Muscle layer of duodenum (tissue), 2 donors: ENCODE results near the gene PPP1R7.

Source experiments
- H3K27ac ChIP-seq: one replicate; pipeline ENCODE4 v1.7.0; 2013; ENCODE audit warnings: mild to moderate bottlenecking, low read length
- H3K27me3 ChIP-seq: one replicate; pipeline ENCODE4 v1.7.0; 2013; ENCODE audit warnings: low read depth, mild to moderate bottlenecking, control low read depth, low read length
- H3K36me3 ChIP-seq, 2 donors: one replicate each; pipeline ENCODE4 v1.7.0; 2013; ENCODE audit warnings: low read length in 2 of 2, control low read depth in 1 of 2, mild to moderate bottlenecking in 1 of 2; ENCODE audit not compliant: insufficient read depth in 2 of 2, control insufficient read depth in 1 of 2
- H3K4me1 ChIP-seq, 2 donors: one replicate each; pipeline ENCODE4 v1.7.0; 2013; ENCODE audit warnings: low read length in 2 of 2, mild to moderate bottlenecking in 2 of 2, control low read depth in 1 of 2, moderate library complexity in 1 of 2; ENCODE audit not compliant: insufficient read depth in 2 of 2, control insufficient read depth in 1 of 2
- H3K4me3 ChIP-seq, 2 donors: one replicate each; pipeline ENCODE4 v1.7.0; 2013; ENCODE audit warnings: low read length in 2 of 2, low read depth in 1 of 2, mild to moderate bottlenecking in 1 of 2
- H3K9me3 ChIP-seq, 2 donors: one replicate each; pipeline ENCODE4 v1.7.0; 2013; ENCODE audit warnings: low read length in 2 of 2, control low read depth in 1 of 2, mild to moderate bottlenecking in 1 of 2; ENCODE audit not compliant: control insufficient read depth in 1 of 2
- donor health status: healthy.

Gene PPP1R7

DNA sequence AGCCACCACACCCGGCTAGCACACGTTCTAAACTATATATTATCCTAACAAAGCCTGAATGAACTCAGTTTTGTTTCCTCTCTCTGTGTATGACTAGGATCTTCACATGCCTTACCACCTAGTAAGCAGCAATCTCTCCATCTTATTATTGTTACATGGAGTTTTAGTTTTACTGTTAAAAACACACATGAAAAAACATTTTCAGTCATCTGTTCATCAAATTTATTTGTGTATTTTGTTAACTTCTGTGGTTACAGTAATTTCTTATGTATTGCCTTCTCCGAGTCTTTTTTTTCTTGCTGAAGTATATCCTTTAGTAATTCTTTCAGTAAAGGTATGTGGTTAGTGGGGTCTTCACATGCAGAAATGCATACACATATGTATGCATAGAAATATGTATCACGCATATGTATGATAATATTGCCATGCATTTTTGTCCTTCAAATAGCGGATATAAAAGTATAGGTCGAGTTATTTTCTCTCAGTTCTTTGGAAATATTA is 69.6 kb downstream of the PPP1R7 start:
- Histone ChIP-seq H3K9me3 (no peaks in the 10 kb centered on the region), H3K4me3 (no peak overlapping the region), H3K27me3 (no peaks in the 10 kb centered on the region), H3K27ac (no peak overlapping the region), H3K4me1 (peaks cover 0 to 21% of the 10 kb centered on the region in 2 donors), H3K36me3 (no peaks in the 10 kb centered on the region)

DNA sequence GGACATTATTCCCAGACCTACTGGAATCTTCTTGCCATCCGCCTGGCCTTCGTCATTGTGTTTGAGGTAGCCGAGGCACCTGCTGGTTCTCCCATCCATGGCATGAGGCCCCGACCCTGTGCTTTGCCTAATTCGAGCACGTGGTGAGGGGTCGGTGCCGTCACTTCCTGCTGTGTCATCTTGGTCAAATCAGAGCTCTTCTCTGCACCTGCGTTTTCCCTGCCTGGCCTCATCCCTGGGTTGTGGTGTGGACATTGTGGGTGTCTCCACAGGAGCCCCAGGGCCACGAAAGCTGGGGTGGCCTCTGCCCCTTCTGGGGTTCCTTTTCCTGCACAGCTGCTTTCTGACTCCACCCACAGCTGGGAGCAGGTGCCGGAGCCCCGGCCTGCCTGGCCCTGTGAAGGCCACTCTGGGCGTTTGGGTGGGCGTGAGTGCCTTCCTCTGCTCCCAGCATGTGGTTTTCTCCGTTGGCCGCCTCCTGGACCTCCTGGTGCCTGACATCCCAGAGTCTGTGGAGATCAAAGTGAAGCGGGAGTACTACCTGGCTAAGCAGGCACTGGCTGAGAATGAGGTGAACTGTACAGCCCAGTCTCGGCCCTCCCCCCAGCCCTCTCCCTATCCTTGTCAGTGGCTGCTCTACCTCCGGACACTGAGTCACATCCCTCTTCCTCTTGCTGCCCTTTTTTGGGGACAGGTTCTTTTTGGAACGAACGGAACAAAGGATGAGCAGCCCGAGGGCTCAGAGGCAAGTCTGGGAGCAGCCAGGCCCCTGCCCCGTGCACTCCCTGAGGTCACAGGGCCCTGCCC is 73.1 kb downstream of the PPP1R7 start:
- Histone ChIP-seq H3K4me1 (peaks cover 0 to 22% of the 10 kb centered on the region in 2 donors), H3K27me3 (no peaks in the 10 kb centered on the region), H3K36me3 (peaks cover 24 to 30% of the 10 kb centered on the region in 2 donors), H3K4me3 (no peak overlapping the region), H3K27ac (no peak overlapping the region), H3K9me3 (no peaks in the 10 kb centered on the region)

DNA sequence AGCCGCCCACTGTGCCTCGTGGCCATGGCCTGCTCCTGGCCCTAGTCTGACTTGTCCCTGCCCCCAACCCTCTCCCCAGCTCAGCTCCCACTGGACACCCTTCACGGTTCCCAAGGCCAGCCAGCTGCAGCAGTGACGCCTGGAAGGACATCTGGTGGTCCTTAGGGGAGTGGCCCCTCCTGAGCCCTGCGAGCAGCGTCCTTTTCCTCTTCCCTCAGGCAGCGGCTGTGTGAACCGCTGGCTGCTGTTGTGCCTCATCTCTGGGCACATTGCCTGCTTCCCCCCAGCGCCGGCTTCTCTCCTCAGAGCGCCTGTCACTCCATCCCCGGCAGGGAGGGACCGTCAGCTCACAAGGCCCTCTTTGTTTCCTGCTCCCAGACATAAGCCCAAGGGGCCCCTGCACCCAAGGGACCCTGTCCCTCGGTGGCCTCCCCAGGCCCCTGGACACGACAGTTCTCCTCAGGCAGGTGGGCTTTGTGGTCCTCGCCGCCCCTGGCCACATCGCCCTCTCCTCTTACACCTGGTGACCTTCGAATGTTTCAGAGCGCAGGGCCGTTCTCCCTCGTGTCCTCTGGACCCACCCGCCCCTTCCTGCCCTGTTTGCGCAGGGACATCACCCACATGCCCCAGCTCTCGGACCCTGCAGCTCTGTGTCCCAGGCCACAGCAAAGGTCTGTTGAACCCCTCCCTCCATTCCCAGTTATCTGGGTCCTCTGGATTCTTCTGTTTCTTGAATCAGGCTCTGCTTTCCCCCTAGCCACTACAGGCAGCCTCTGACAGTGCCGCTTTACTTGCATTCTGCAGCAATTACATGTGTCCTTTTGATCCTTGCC is 74.0 kb downstream of the PPP1R7 start:
- H3K9me3 ChIP-seq = no peaks in the 10 kb centered on the region

DNA sequence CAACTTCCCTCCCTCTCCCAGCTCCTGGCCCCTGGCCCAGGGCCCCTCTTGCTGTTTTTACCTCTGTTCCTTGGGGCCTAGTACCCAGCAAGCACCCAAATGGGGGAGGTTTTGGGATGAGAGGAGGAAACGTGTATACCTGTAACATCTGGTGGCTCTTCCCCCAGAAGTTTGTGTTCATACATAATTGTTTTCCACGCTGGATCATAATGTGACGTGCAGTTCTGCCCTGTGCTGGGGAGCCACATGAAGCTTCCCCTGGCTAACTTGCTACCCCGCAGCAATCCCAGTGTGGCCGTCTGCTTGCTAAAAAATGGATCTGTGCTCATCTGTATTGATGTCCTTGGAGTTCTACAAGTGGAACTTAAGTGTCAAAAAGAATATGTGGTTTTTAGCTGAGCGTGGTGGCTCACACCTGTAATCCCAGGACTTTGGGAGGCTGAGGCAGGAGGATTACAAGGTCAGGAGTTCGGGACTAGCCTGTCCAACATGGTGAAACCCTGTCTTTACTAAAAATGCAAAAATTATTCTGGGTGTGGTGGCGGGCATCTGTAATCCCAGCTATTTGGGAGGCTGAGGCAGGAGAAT is 74.7 kb downstream of the PPP1R7 start:
- H3K36me3 ChIP-seq = peaks cover 36 to 44% of the 10 kb centered on the region in 2 donors
- H3K27me3 ChIP-seq = no peaks in the 10 kb centered on the region
- no peaks in the 10 kb centered on the region for H3K9me3 ChIP-seq
- H3K4me3 ChIP-seq = no peak overlapping the region
- no peak overlapping the region for H3K27ac ChIP-seq
- H3K4me1 ChIP-seq = peaks cover 0 to 13% of the 10 kb centered on the region in 2 donors

More for the DNA sequence above, 74.0 kb downstream of the PPP1R7 start:
- H3K4me1 ChIP-seq = peaks cover 0 to 13% of the 10 kb centered on the region in 2 donors
- H3K27ac ChIP-seq = no peak overlapping the region
- H3K27me3 ChIP-seq = no peaks in the 10 kb centered on the region
- H3K36me3 ChIP-seq = peaks cover 32 to 38% of the 10 kb centered on the region in 2 donors
- no peak overlapping the region for H3K4me3 ChIP-seq

DNA sequence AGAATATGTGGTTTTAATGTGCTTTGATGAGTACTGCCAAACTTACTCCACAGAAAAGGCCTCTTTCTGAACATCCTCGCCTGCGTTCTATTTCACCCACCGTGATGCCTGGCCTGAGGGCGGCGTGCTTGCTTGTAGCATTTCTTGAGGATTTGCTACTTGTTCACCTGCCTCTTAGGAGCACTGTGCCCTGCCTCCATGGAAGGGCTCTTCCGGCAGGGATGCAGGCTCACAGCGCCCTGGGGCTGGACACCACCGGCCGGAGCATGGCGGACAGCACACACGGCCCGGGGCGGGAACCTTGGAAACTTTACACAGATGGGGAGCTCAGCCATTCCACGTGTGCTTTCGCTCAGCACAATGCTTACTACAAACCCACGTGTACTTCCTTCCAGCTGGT is 75.3 kb downstream of the PPP1R7 start:
- no peaks in the 10 kb centered on the region for H3K27me3 ChIP-seq
- H3K9me3 ChIP-seq = no peaks in the 10 kb centered on the region
- H3K27ac ChIP-seq = no peak overlapping the region
- no peak overlapping the region for H3K4me3 ChIP-seq
- H3K36me3 ChIP-seq = peaks cover 42 to 50% of the 10 kb centered on the region in 2 donors
- H3K4me1 ChIP-seq = peaks cover 0 to 13% of the 10 kb centered on the region in 2 donors

DNA sequence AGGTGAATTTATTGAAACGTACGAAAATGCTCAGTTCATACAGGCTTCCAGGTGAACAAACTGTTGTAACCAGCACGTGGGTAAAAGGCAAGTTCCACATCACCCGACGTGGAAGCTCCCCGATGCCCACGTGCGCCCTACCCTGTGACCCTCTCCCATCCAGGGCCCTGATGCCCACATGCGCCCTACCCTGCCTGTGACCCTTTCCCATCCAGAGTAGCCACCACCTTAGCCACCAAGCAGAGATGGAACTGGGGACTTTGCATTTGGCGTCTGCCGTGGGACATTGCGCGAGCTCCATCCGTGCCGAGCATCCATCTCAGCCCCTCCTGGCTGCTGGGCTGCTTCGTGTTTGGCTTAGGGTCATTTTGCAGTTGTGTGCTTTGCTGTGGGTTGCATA is 75.7 kb downstream of the PPP1R7 start:
- Histone ChIP-seq H3K27me3 (no peaks in the 10 kb centered on the region), H3K4me3 (no peak overlapping the region), H3K4me1 (peaks cover 0 to 13% of the 10 kb centered on the region in 2 donors), H3K27ac (no peak overlapping the region), H3K9me3 (no peaks in the 10 kb centered on the region), H3K36me3 (peaks cover 46 to 54% of the 10 kb centered on the region in 2 donors)

DNA sequence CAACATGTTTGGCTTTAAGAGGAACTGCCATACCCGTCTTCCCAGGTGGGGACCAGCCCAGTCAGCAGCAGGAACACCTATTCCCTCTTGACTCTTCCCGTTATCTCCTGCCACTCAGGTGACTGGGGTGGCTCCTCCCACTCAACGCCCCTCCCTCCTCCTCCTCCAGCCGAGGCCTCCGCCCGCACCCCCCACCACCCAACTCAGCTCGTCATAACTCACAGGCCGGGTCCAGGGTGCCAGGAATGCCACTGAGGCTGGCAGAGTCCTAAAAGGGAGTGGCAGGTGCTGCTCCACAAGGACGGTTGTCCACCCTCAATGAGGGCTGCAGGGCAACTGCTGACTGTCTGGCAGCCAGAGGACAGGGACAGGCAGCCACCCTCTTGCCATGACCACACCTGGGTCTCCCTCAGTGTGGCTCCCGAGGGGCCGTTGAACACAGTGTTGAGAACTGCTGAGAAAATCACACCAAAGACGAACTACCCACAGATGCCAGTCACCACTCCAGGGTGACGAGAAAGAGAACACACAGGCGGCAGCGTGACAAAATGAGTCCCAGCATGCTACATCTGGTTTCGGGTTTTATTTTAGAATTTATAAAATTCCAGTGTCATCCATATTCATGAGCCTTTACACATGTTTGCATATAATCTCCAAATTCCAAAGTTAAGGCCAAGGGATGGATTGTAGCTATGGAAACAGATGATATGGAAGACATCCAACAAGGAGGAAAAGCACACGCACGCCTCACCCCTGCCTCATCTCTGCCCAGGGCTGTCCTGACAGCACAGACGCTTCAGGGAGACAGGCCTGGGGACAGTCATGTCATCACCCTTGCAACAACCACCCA is 76.7 kb downstream of the PPP1R7 start:
- H3K27ac ChIP-seq = no peak overlapping the region
- H3K9me3 ChIP-seq = no peaks in the 10 kb centered on the region
- no peaks in the 10 kb centered on the region for H3K27me3 ChIP-seq
- H3K4me3 ChIP-seq = no peak overlapping the region
- H3K36me3 ChIP-seq = peaks cover 52 to 63% of the 10 kb centered on the region in 2 donors
- H3K4me1 ChIP-seq = peaks cover 0 to 13% of the 10 kb centered on the region in 2 donors

DNA sequence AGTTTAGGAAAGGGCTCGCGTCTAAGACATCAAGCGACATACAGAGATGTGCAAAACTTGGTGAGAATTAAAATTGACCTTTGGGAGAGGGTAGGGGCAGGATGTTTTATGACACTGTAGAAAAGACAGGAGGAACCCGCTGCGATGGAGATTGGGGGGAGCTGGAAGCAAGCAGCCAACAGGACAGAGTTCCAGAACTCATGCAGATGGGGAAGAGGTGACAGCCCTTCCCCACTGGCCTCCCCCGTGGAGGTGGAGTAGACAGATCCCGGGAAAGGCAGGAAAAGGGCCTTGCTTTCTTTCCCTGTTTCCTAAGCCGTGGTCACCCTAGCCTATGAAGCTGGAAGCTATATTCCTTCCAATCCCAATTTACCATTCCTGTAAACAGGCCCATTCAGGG is 77.3 kb downstream of the PPP1R7 start:
- Histone ChIP-seq H3K4me3 (no peak overlapping the region), H3K27me3 (no peaks in the 10 kb centered on the region), H3K4me1 (peaks cover 0 to 13% of the 10 kb centered on the region in 2 donors), H3K36me3 (peaks cover 55 to 69% of the 10 kb centered on the region in 2 donors), H3K27ac (no peak overlapping the region), H3K9me3 (no peaks in the 10 kb centered on the region)

DNA sequence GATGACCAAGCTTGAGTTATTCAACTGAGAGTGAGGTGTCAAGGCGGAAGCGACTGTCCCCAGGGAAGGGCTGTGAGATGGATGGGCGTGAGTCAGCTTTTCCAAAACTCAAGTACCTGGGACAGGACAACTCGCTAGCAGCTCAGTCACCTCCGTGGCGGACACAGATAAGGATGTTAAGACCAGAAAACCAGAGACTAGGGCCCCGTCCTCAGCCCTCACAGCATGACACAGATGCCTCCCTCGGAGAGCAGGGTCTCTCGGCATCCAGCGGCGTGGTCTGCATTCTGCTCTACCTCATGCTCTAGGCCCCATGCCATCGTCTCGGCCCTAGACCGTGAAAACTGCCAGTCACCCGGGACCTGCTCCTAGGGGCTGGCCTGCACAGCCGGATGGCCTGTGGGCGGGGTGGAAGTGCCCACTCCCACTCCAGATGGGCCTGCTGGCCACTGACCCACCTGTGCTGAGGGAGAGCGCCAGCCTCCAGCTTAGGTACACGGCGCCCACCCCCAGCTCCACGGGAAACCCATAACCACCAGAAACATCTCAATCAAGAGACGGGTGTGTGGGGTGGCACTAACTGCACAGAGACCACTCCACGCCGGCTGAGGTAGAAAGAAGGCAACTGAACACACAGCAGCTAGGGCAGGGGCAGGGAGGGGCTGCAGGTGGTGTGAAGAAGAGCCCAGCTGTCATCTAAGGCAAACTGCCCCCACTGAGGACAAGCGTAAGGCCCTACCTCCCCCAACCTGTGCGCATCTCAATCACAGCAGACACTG is 78.0 kb downstream of the PPP1R7 start:
- H3K27ac ChIP-seq = no peak overlapping the region
- no peaks in the 10 kb centered on the region for H3K9me3 ChIP-seq
- peaks cover 62 to 76% of the 10 kb centered on the region in 2 donors for H3K36me3 ChIP-seq

More for the DNA sequence above, 78.0 kb downstream of the PPP1R7 start:
- no peak overlapping the region for H3K4me3 ChIP-seq
- no peaks in the 10 kb centered on the region for H3K27me3 ChIP-seq
- H3K4me1 ChIP-seq = peaks cover 0 to 13% of the 10 kb centered on the region in 2 donors
